Measurements from ENCODE around the gene FAU.

DNA sequence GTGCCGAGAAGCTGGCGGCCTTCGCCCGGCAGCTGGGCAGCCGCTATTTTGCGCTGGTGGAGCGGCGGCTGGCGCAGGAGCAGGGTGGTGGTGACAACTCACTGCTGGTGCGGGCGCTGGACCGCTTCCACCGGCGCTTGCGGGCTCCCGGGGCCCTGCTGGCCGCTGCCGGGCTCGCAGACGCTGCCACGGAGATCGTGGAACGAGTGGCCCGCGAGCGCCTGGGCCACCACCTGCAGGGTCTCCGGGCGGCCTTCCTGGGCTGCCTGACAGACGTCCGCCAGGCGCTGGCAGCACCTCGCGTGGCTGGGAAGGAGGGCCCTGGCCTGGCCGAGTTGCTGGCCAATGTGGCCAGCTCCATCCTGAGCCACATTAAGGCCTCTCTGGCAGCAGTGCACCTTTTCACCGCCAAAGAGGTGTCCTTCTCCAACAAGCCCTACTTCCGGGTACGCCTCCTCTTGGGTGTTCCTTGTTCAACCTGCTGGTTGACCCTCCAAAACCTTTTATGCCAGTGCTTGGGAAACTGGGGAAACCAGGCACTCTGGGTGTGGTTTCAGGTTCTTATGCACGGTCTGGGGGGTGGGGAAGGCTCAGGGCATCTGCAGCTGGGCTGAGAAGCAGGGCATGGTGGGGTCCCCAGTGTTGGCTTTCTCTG is 13.3 kb downstream of the FAU start:
- TF ChIP-seq POLR2A (IDR thresholded peaks at IDR 0.05; ENCODE audit: low read depth, low read length) (no peak), POLR2AphosphoS5 (IDR thresholded peaks at IDR 0.05; ENCODE audit: low read depth, low read length) (no peak)

Data from GM12891 (cell line).